Uterus (tissue), 4 donors: ENCODE measurements around the gene COQ8B. TPM values are rescaled to one million over a fixed set of nuclear protein-coding genes. Genes with fewer than 3 reads are reported as not detected.

Experiments
- DNase-seq, 2 donors: peaks; one replicate each; pipeline ENCODE4 v3.0.0-alpha.2; 2019 to 2020
- H3K27ac ChIP-seq, 2 donors: fragments of 200-600 bp; sonication (generic); 1 replicate in 1 of 2; 2 replicates in 1 of 2; pipeline ENCODE4 v1.5.1; 2016 to 2018
- H3K27me3 ChIP-seq, 2 donors: fragments of 200-600 bp; sonication (generic); one replicate each; pipeline ENCODE4 v1.5.1; 2018 to 2019; ENCODE audit warnings: control low read depth in 1 of 2
- H3K36me3 ChIP-seq, 2 donors: fragments of 200-600 bp; sonication (generic); one replicate each; pipeline ENCODE4 v1.5.1; 2019; ENCODE audit warnings: control low read depth in 1 of 2
- H3K4me1 ChIP-seq, 2 donors: fragments of 200-600 bp; sonication (generic); one replicate each; pipeline ENCODE4 v1.5.1; 2018 to 2019; ENCODE audit warnings: control low read depth in 1 of 2
- H3K4me3 ChIP-seq, 2 donors: fragments of 200-600 bp; sonication (generic); 1 replicate in 1 of 2; 2 replicates in 1 of 2; pipeline ENCODE4 v1.5.1; 2018 to 2019; ENCODE audit warnings: mild to moderate bottlenecking in 1 of 2
- H3K9me3 ChIP-seq, 2 donors: fragments of 200-600 bp; sonication (generic); one replicate each; pipeline ENCODE4 v1.5.1; 2019; ENCODE audit warnings: control low read depth in 1 of 2
- CTCF ChIP-seq, 4 experiments: fragments of 200-600 bp in 2 of 4; fragments of 450-650 bp in 2 of 4; sonication (generic) in 2 of 4; IDR thresholded peaks; one replicate each; pipeline ENCODE4 v1.5.1; 2016 to 2019; ENCODE audit warnings: antibody characterized with exemption in 4 of 4, mild to moderate bottlenecking in 2 of 4, moderate library complexity in 1 of 4
- POLR2A ChIP-seq, 2 donors: fragments of 450-650 bp; IDR thresholded peaks; one replicate each; pipeline ENCODE4 v1.6.1; 2016; ENCODE audit warnings: antibody characterized with exemption in 2 of 2, mild to moderate bottlenecking in 1 of 2, moderate library complexity in 1 of 2
- intact Hi-C: fragments of 100-400 bp; cut with DNase I; formaldehyde crosslinking; loops from one replicate; pipeline ENCODE4 v1.15.1; 2023; ENCODE audit warnings: low total_unique reads
- total RNA-seq, 4 donors: library from RNA; depleted of rRNA in 3 of 4; stranded (reverse); fragments of >200 nt in 3 of 4; gene quantifications; one replicate each; pipeline versions ENCODE4 v1.1.0 to v1.2.4, GENCODE V29; 2014 to 2023
- donor health status: DM: yes; HTN: yes; CAD: no.

COQ8B gene
- total RNA-seq, 4 donors from 2014 or later = 9.7 to 51.8 (median 35.6) TPM

- peaks cover 5 to 8% of the 10 kb centered on the region in 2 donors for H3K4me1 ChIP-seq
- intact Hi-C loops = no loop called here
- no peaks in the 10 kb centered on the region for H3K9me3 ChIP-seq
- H3K36me3 ChIP-seq = no peaks in the 10 kb centered on the region
- H3K27ac ChIP-seq = peak overlapping the region; percentile 98 to 99
- no peaks in the 10 kb centered on the region for H3K27me3 ChIP-seq
- H3K4me3 ChIP-seq = peak overlapping the region; percentile 68 to 71
- TF ChIP-seq CTCF (IDR thresholded peaks at IDR 0.05) (no peak), POLR2A (IDR thresholded peaks at IDR 0.05) (no peak)
- DNase-seq = peak in 1 of 2 donors; percentile 54
These were observed 716 bp upstream of the COQ8B start for GRCh38 chr19:40717325-40717879.

GRCh38 chr19:40716031-40716481 lies 630 bp downstream of the COQ8B start:
- intact Hi-C loops = no loop called here

GRCh38 chr19:40714441-40715299 lies 2.0 kb downstream of the COQ8B start:
- TF ChIP-seq POLR2A (IDR thresholded peaks at IDR 0.05) = peak in 1 of 2 donors; percentile 3
- no peak for TF ChIP-seq CTCF (IDR thresholded peaks at IDR 0.05)
- H3K27me3 ChIP-seq = no peaks in the 10 kb centered on the region
- H3K27ac ChIP-seq = peak overlapping the region; percentile 98 to 99
- intact Hi-C loops = no loop called here
- DNase-seq = peak; percentile 95 to 97
- no peaks in the 10 kb centered on the region for H3K4me1 ChIP-seq
- no peaks in the 10 kb centered on the region for H3K9me3 ChIP-seq
- H3K4me3 ChIP-seq = peak overlapping the region; percentile 42 to 68
- H3K36me3 ChIP-seq = no peaks in the 10 kb centered on the region

More at GRCh38 chr19:40716031-40716481, 630 bp downstream of the COQ8B start:
- TF ChIP-seq POLR2A (IDR thresholded peaks at IDR 0.05) (no peak), CTCF (IDR thresholded peaks at IDR 0.05) (no peak)
- peak overlapping the region; percentile 98 to 99 for H3K27ac ChIP-seq
- peak overlapping the region; percentile 68 to 71 for H3K4me3 ChIP-seq
- H3K4me1 ChIP-seq = peaks cover 0 to 3% of the 10 kb centered on the region in 2 donors
- H3K9me3 ChIP-seq = no peaks in the 10 kb centered on the region
- no peaks in the 10 kb centered on the region for H3K27me3 ChIP-seq
- DNase-seq = peak in 1 of 2 donors; percentile 89
- H3K36me3 ChIP-seq = no peaks in the 10 kb centered on the region

GRCh38 chr19:40713939-40714338 lies 2.7 kb downstream of the COQ8B start:
- DNase-seq = no peak
- Histone ChIP-seq H3K4me1 (no peaks in the 10 kb centered on the region), H3K9me3 (no peaks in the 10 kb centered on the region), H3K27me3 (no peaks in the 10 kb centered on the region), H3K27ac (peak overlapping the region; percentile 98 to 99), H3K36me3 (no peaks in the 10 kb centered on the region), H3K4me3 (no peak overlapping the region)
- no peak for TF ChIP-seq POLR2A (IDR thresholded peaks at IDR 0.05)
- TF ChIP-seq CTCF (IDR thresholded peaks at IDR 0.05) = no peak
- intact Hi-C loops = no loop called here

GRCh38 chr19:40709817-40710216 lies 6.9 kb downstream of the COQ8B start:
- intact Hi-C loops = no loop called here

More at GRCh38 chr19:40709817-40710216, 6.9 kb downstream of the COQ8B start:
- Histone ChIP-seq H3K27ac (no peak overlapping the region), H3K36me3 (no peaks in the 10 kb centered on the region), H3K4me1 (no peaks in the 10 kb centered on the region), H3K9me3 (no peaks in the 10 kb centered on the region), H3K4me3 (no peak overlapping the region), H3K27me3 (no peaks in the 10 kb centered on the region)
- TF ChIP-seq CTCF (IDR thresholded peaks at IDR 0.05) (no peak), POLR2A (IDR thresholded peaks at IDR 0.05) (no peak)
- no peak for DNase-seq
